Lung (tissue), 12 donors: ENCODE data around the gene POMGNT2. TPM values are rescaled to one million over a fixed set of nuclear protein-coding genes. Genes with fewer than 3 reads are reported as not detected.

ENCODE experiments used
- ATAC-seq: fragments of 200-7000 bp; cut with Tn5 transposase; one replicate; pipeline ENCODE4 v1.9.1; 2020; ENCODE audit warnings: moderate number of reproducible peaks; ENCODE audit not compliant: insufficient read depth, low FRiP score
- DNase-seq, 3 donors: peaks; one replicate each; pipeline ENCODE4 v3.0.0-alpha.2; 2013 to 2017
- H3K27ac ChIP-seq, 2 donors: one replicate each; pipeline ENCODE4 v1.5.1; 2013; ENCODE audit warnings: mild to moderate bottlenecking in 2 of 2, moderate library complexity in 2 of 2, control low read depth in 1 of 2, inconsistent platforms in 1 of 2, low read depth in 1 of 2, low read length in 1 of 2
- H3K27me3 ChIP-seq, 3 donors: one replicate each; pipeline ENCODE4 v1.5.1; 2013; ENCODE audit warnings: low read length in 2 of 3; ENCODE audit not compliant: control insufficient read depth in 3 of 3, insufficient read depth in 3 of 3
- H3K36me3 ChIP-seq, 4 donors: one replicate each; pipeline ENCODE4 v1.5.1; 2013; ENCODE audit warnings: low read length in 4 of 4, mild to moderate bottlenecking in 1 of 4, moderate library complexity in 1 of 4; ENCODE audit not compliant: control insufficient read depth in 4 of 4, insufficient read depth in 4 of 4
- H3K4me1 ChIP-seq, 5 donors: one replicate each; pipeline ENCODE4 v1.5.1; 2013; ENCODE audit warnings: low read length in 5 of 5, mild to moderate bottlenecking in 2 of 5, moderate library complexity in 1 of 5; ENCODE audit not compliant: control insufficient read depth in 5 of 5, insufficient read depth in 5 of 5
- H3K4me3 ChIP-seq: one replicate; pipeline ENCODE4 v1.5.1; 2013; ENCODE audit warnings: mild to moderate bottlenecking, control low read depth, moderate library complexity
- H3K9ac ChIP-seq, 2 donors: one replicate each; pipeline ENCODE4 v1.5.1; 2013; ENCODE audit warnings: low read length in 2 of 2, control low read depth in 1 of 2; ENCODE audit not compliant: insufficient read depth in 1 of 2
- H3K9me3 ChIP-seq, 4 donors: one replicate each; pipeline ENCODE4 v1.5.1; 2013; ENCODE audit warnings: low read length in 3 of 4, mild to moderate bottlenecking in 1 of 4, moderate library complexity in 1 of 4; ENCODE audit not compliant: control insufficient read depth in 4 of 4, insufficient read depth in 3 of 4
- CTCF ChIP-seq: IDR thresholded peaks from 2 replicates; pipeline ENCODE4 v1.5.1; 2012; ENCODE audit warnings: mild to moderate bottlenecking; ENCODE audit errors: control extremely low read depth, extremely low read depth
- WGBS, 2 donors: extraction: QIAGEN DNeasy Blood & Tissue Kit; methylation state at CpG; one replicate each; pipeline ENCODE4 v1.1.7; 2013; 5-methylcytosine and 5-hydroxymethylcytosine counted together
- polyA plus RNA-seq, 2 donors: library from polyadenylated mRNA; stranded (reverse); fragments of 200-250 nt; gene quantifications; one replicate each; pipeline ENCODE4 v1.2.1, GENCODE V29; 2013
- total RNA-seq, 2 donors: library from RNA; depleted of rRNA in 1 of 2; stranded (reverse); fragments of >200 nt in 1 of 2; gene quantifications; one replicate each; pipeline ENCODE4 v1.2.1, GENCODE V29; 2014 to 2021
- donor health status: control.
- donor health status: control.
- donor health status: Bipolar disorder and iron deficiency.
- donor health status: healthy.
- donor health status: DM: yes; HTN: yes; CAD: no.

Gene POMGNT2
- total and polyA plus RNA-seq, 4 donors: 5.8 to 15.7 (median 13.1) TPM

DNA sequence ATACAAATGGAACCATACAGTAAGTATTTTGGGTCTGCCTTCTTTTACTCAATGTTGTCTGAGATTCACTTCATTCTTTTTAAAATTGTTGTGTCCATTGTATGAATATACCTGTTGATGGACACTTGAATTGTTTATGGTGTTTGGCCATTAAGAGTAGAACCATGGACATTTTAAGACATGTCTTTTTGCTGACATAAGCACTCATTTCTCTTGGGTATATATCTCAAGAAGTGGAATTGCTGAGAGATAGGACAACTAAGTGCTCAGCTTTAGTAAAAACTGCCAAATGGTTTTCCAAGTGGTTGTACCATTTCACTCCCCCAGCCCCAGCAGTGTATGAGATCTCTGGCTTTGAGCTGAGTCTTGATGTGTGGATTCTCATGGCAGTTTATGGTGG, 28.2 kb downstream of the POMGNT2 start:
- no peaks in the 10 kb centered on the region for H3K27me3 ChIP-seq
- no peak overlapping the region for H3K9ac ChIP-seq
- DNase-seq: no peak
- no peak overlapping the region for H3K27ac ChIP-seq
- H3K9me3 ChIP-seq: peaks cover 0 to 4% (median 0%) of the 10 kb centered on the region in 4 donors
- peaks cover 0 to 9% (median 0%) of the 10 kb centered on the region in 5 donors for H3K4me1 ChIP-seq
- peaks cover 2 to 20% (median 12%) of the 10 kb centered on the region in 4 donors for H3K36me3 ChIP-seq
- no peak overlapping the region for H3K4me3 ChIP-seq
- no peak for ATAC-seq
- TF ChIP-seq CTCF: no peak

DNA sequence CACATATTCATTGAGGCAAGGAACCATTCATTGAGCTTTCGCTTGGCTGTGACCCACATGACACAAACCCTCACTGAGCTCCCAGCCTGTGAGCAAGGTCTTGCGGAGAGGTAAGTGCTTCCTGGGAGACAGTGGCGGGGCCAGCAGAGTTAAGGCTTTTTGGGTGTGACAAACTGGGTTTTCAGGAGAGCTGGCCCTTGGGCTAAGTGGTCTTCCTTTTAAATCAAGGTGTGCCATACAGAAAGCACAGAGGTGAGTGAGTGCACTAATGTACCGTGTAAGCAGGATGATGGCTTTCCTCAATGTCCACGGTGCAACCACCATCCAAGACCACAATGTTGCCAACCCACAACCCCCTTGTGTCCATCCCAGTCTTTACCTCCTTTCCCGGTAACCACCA, 28.6 kb downstream of the POMGNT2 start:
- no peak for DNase-seq
- no peak for TF ChIP-seq CTCF
- no peak overlapping the region for H3K9ac ChIP-seq
- H3K9me3 ChIP-seq: peaks cover 0 to 4% (median 0%) of the 10 kb centered on the region in 4 donors
- WGBS, 2 donors: 95 to 97% methylated on average over 6 of the region's 6 CpGs
- H3K36me3 ChIP-seq: peaks cover 2 to 20% (median 12%) of the 10 kb centered on the region in 4 donors
- no peak overlapping the region for H3K27ac ChIP-seq
- peaks cover 0 to 9% (median 0%) of the 10 kb centered on the region in 5 donors for H3K4me1 ChIP-seq
- no peak overlapping the region for H3K4me3 ChIP-seq
- H3K27me3 ChIP-seq: no peaks in the 10 kb centered on the region
- ATAC-seq: no peak

- Histone ChIP-seq H3K27ac (no peak overlapping the region), H3K4me3 (no peak overlapping the region), H3K27me3 (no peaks in the 10 kb centered on the region), H3K9ac (no peak overlapping the region), H3K9me3 (peaks cover 0 to 4% (median 0%) of the 10 kb centered on the region in 4 donors), H3K36me3 (peaks cover 2 to 20% (median 12%) of the 10 kb centered on the region in 4 donors), H3K4me1 (peaks cover 0 to 9% (median 0%) of the 10 kb centered on the region in 5 donors)
- ATAC-seq (no peak), DNase-seq (peak; percentile 68 to 80 (median 77))
- no peak for TF ChIP-seq CTCF
- WGBS, 2 donors: 84 to 86% methylated on average over 4 of the region's 4 CpGs
These were observed 29.0 kb downstream of the POMGNT2 start for GRCh38 chr3:43076857-43077256.
